Putamen (tissue), 1 donor: Measurements from ENCODE around the gene BSPRY.
A peak's percentile ranks its signal among the peaks of the same experiment; 100 is the strongest.
"Not testable (repeated sequence)": the region's sequence is repeated elsewhere in the genome, so short reads cannot be mapped to it uniquely, and the experiment has no call there.

Experiments
- DNase-seq: peaks from one replicate; pipeline ENCODE4 v3.0.0-alpha.2; 2016; ENCODE audit warnings: low spot score

The BSPRY gene

DNA sequence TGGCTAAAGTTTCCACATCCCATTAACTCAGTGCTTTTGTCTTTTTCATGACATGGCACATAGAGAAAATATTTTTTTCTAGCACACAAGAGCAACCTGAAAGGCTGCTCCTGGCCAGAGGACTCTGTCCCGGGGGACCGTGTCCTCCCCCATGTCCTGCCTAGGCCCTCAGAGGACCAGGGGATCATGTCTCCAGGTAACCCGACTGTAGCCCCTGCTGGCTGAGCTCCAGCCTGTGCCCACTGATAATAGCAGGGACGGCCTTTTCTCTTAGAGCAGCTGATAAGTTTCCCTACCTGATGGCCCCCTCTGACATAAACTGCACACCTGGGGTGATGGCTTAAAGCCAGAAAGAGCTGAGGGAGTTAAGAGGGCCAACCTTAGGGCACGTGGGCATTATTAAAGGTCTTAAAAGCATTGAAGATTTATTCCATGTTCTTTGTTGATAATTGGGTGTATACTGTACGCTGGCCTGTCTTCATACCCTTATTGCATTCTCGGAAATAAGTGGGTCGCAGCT lies 21.5 kb downstream of the BSPRY start:
- DNase-seq, result no peak

DNA sequence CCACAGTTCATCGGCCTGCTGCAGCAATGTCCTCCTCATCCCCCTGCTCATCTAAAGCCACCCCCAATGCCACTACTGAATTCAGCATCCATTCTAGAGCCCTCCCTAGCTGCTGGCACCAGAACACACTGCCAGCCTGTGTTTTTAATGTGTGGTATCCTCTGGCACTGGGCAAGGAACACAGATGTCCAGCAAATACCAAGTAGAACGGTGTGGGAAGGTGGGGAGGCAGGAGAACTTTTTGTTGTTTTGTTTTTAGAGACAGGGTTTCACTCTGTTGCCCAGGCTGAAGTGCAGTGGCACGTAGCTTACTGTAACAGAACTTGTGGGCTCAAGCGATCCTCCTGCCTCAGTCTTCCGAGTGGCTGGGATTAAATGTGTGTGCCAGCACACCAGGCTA lies 22.7 kb downstream of the BSPRY start:
- no peak for DNase-seq

DNA sequence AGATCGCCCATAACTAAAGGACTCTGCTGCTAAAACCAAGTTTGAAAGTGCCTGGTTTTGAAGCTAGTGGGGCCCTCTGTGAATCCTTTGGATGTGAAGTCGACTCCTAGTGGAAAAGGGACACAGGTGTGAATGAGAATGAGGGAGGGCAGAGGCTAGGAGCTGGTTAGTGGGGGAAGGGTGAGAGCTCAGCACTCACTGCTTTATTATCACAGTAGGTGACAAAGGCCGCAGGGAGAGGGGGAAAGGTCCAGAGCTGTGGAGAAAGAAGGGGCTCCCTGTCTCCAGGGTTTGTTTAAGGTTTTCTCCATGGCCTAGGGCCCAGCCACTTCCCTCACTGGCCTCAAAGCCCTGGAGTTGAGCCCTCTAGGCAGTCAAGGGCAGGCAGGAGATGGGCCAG lies 23.9 kb downstream of the BSPRY start:
- DNase-seq, result no peak

DNA sequence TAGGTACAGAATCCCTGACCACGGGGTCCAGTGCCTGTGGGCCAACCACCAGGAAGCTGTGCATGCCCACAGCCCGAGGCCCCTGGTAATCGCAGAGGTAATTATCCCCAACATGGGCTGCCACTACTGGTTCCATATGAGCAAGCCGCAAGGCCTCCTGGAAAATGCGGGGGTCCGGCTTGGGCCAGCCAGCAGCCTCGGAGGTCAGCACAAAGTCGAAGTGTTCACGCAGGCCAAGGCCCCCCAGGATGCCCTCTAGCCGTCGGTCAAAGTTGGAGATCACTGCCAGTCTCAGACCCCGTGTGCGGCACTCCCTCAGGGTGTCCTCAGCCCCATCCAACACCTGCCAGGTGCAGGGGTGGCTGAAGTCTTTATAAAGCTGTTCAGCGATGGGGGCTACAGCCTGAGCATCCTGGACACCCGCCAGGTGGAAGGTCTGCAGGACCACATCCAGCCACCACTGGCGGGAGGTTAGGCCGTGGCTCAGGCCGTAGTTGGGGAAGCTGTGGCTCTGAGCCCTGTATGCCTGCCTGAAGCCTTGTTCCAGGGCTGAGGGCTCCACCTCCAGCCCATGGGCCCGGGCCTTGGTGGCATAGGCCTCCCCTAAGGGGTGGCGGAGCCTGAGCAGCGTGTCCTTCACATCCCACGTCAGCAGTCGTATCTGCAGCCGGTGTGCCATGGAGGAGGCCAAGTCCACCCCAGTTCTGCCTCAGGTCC lies 24.5 kb downstream of the BSPRY start:
- DNase-seq, result no peak

DNA sequence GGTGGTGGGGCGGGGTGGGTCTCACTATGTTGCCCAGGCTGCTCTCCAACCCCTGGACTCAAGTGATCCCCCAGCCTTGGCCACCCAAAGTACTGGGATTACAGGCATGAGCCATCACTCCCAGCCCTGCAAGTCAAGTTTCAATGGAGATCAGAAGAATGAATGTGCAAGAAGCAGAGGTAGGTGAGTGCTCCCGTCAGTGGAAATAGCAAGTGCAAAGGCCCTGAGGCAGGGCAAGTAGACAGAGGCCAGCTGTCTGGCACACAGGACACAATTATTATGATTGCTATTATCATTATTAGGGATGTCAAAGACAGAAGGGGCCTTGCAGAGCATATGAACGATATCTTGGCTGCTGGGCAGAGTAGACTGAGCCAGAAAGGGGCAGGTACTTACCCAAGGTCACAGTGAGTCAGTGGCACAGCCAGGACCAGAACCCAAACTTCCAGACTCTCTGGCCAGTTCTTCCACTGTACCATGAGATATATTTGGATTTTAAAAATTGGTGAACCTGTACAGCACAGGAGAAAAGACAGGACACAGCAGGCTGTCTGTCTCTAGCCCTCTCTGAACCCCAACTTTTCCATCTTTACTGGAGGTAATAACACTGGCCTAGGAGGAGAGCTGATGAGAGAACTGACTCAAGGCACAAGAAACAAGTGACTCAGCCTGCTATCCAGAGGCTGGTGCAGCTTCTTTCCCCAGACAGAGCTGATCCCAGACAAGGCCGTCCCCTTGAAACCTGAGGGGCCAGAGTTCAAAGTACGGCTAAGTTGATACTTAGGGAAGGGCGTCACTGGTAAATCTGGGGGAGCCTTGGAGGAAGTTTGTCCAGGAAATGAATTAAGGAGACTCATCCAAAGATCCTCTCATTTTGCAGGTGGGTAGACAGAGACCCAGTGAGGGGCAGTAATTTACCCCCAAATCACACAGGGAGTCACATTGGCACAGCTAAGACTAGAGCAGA lies 26.0 kb downstream of the BSPRY start:
- DNase-seq, result no peak

- peak; percentile 83 for DNase-seq
Observed at GRCh38 chr9:113376634-113377567, 27.6 kb downstream of the BSPRY start, which contains the start of gene HDHD3. HDHD3 (minus strand) TSS chr9:113376986; CDS start chr9:113374354, 2,632 bp downstream.

DNA sequence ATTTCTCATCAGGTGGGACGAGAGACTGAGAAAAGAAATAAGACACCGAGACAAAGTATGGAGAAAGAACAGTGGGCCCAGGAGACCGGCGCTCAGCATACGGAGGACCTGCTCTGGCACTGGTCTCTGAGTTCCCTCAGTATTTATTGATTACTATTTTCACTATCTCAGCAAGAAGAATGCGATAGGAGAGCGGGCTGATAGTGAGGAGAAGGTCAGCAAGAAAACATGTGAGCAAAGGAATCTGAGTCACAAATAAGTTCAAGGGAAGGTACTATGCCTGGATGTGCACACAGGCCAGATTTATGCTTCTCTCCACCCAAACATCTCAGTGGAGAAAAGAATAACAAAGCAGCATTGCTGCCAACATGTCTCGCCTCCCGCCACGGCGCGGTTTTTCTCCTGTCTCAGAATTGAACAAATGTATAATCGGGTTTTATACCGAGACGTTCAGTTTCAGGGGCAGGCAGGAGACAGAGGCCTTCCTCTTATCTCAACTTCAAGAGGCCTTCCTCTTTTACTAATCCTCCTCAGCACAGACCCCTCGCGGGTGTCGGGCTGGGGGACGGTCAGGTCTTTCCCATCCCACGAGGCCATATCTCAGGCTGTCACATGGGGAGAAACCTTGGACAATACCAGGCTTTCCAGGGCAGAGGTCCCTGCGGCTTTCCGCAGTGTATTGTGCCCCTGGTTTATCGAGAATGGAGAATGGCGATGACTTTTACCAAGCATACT lies 29.9 kb downstream of the BSPRY start:
- not testable (repeated sequence) for DNase-seq

DNA sequence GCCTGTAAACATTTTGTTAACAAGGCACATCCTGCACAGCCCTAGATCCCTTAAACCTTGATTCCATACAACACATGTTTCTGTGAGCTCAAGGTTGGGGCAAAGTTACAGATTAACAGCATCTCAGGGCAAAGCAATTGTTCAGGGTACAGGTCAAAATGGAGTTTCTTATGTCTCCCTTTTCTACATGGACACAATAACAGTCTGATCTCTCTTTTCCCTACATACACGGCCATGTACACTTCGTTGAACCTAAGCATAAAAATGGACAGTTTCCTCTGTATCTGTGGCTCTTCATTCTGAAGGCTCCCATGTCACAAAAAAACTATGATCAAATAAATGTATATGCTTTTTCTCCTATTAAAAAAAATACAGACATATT lies 30.5 kb downstream of the BSPRY start:
- DNase-seq, result not testable (repeated sequence)

- DNase-seq, result no peak
Observed at GRCh38 chr9:113380869-113381378, 31.6 kb downstream of the BSPRY start.

DNA sequence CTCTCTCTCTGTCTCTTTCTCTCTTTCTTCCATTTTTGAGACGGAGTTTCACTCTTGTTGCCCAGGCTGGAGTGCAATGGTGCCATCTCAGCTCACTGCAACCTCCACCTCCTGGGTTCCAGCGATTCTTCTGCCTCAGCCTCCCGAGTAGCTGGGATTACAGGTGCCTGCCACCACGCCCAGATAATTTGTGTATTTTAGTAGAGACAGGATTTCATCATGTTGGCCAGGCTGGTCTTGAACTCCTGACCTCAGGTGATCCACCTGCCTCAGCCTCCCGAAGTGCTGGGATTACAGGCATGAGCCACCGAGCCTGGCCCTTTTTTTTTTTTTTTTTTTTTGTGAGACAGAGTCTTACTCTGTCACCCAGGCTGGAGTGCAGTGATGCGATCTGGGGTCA lies 32.1 kb downstream of the BSPRY start:
- not testable (repeated sequence) for DNase-seq

DNA sequence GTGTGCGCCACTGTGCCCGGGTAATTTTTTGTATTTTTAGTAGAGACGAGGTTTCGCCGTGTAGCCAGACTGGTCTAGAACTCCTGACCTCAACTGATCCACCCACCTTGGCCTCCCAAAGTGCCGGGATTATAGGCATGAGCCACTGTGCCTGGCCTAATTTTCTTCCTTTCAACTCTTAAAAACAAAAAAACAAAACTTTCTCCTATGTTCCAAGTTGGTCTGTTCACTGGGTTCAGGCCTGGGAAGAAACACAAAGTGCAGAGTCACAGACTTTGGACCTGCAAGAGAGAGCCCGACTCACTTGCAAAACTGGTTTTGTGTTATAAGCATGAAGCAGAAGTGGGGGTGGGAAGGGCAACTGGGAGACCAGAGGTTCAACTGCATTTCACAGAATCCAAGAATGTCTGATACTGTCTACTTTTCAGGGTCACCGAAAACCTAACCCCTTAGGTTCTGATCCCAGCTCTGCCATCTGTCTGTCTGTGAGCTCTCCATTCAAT lies 32.6 kb downstream of the BSPRY start:
- no peak for DNase-seq

- DNase-seq, result no peak
Observed at GRCh38 chr9:113386571-113387393, 37.4 kb downstream of the BSPRY start.

DNA sequence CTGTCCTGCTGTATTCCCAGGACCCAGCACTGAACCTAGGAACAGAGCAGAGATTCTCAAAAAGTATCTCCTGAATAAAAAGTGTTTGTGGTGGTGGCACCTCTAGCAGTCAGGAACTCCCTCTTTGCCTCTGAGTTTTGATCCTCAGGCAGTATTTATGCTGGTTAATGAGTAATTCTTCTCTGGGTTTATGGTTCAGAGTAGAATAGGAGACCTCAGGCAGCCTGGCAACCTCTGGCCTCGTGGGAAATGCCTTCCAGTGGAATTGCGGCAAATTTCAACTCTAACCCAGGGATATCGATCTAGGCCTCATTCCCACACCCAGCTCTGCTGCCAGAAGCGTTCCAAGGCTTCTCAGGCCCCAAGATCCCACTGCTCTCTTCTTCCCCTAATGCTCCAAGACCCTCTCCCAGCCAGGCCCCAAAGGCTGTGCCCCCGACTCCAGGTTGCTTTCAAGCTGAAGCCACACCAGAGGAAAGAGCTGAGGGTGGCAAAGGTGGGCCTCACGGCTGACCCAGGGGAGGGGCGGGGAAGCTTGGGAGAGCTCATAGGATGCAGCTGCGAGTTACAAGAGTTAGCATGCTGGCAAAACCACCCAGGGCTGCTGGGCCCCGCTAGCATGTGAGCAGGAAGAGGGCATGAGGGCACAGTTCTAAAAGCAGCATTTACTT lies 38.4 kb downstream of the BSPRY start:
- no peak for DNase-seq

- no peak for DNase-seq
Observed at GRCh38 chr9:113388833-113389232, 39.5 kb downstream of the BSPRY start.

GRCh38 chr9:113389451-113389850 lies 40.1 kb downstream of the BSPRY start:
- DNase-seq, result no peak

DNA sequence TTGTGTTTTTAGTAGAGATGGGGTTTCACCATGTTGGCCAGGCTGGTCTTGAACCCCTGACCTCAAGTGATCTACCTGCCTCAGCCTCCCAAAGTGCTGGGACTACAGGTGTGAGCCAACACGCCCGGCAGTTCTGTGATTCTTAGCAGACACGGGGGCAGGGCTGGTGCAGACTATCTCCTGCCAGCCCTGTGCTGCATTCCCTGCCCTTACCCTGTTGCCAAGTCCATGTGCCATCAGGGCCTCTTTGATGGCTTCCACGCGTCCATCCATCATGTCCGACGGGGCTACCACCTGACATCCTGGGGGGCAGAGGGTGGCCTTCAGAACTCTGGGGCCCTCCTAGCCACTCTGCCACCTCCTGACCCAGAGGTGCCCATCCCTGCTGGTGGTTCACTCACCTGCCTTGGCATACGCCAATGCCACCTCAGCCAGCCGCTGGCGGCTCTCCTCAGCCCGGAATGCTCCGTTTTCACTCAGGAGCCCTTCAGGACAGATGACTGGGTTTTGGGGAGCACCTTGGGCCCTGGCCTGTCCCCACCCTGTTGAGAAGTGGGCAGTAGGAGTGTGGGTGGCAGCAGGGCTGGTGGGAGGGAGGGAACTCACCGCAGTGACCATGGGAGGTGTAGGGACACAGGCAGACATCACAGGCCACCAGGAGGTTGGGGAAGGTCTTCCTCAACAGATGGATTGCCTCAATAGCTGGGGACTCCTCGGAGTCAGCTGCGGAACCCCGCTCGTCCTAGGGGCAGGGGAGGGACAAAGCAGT lies 41.0 kb downstream of the BSPRY start:
- DNase-seq, result no peak

- DNase-seq, result no peak
Observed at GRCh38 chr9:113391917-113392316, 42.6 kb downstream of the BSPRY start.

DNA sequence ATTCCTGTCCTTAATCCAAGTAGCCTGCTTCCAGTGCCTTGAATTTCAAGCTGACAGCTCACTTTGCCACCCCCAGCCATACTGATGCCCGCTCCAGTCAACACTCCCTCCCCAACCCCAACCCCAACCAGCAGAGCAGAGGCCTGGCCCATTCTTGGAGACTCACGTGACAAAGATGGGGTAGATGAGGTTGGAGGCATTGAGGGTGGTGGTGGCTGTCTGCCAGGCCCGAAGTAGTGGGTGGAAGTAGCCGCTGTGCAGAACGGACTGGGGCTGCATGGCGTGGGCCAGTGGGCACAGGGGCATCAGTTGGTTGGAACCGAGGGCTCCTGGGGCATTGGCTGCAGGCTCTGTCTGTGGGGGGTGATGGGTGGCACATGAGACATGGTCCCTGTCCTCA lies 43.9 kb downstream of the BSPRY start:
- DNase-seq, result peak; percentile 41
